ENCODE measurements around the gene ZMIZ1. TPM values are rescaled to one million over a fixed set of nuclear protein-coding genes. Genes with fewer than 3 reads are reported as not detected.

Gene ZMIZ1
- polyA plus RNA-seq, 2 of the 4 experiments (the other 2 are of a cell fraction), result 8.1 to 30.3 TPM

- DNase-seq (ENCODE audit: low read depth in 1 of 2, low spot score in 1 of 2), result no peak
- POLR2A ChIA-PET, result no interaction called here
- H3K4me3 ChIP-seq, result no peak overlapping the region
- H3K27ac ChIP-seq, result no peak overlapping the region
- WGBS (ENCODE audit: missing lambda C conversion rate), result 73% methylated on average over 12 of the region's 13 CpGs
- FAIRE-seq, result no peak
- TF ChIP-seq ATOH8 (CRISPR knock-in tag; IDR thresholded peaks at IDR 0.05; ENCODE audit: low read depth) (no peak), CEBPB (IDR thresholded peaks at IDR 0.05) (no peak), NFE2L2 (conservative IDR thresholded peaks at IDR 0.05; ENCODE audit: low read length) (no peak), NPAS2 (CRISPR knock-in tag; IDR thresholded peaks at IDR 0.05; ENCODE audit: borderline replicate concordance) (no peak)
- no peak overlapping the region for H3K4me2 ChIP-seq
- CTCF ChIA-PET, result interaction anchor here (1.0 to 1.1 kb wide), 2 partner anchors 131 to 142 kb away, joined by 3 to 4 read pairs; no protein-coding TSS in a partner anchor
- no peaks in the 10 kb centered on the region for H3K9me3 ChIP-seq
- no peak for ATAC-seq
- H3K4me1 ChIP-seq, result peaks cover 15% of the 10 kb centered on the region
These were observed 14.3 kb upstream of the ZMIZ1 start for GRCh38 chr10:79054203-79055099.

- 85% methylated on average over 10 of the region's 10 CpGs for WGBS (ENCODE audit: missing lambda C conversion rate)
- Histone ChIP-seq H3K9me3 (no peaks in the 10 kb centered on the region), H3K4me2 (no peak overlapping the region), H3K27ac (no peak overlapping the region), H3K4me1 (peaks cover 23% of the 10 kb centered on the region), H3K4me3 (no peak overlapping the region)
- ATAC-seq (no peak), FAIRE-seq (no peak), DNase-seq (ENCODE audit: low read depth in 1 of 2, low spot score in 1 of 2) (no peak)
- ChIA-PET POLR2A (no interaction called here), CTCF (interaction anchor here (0.7 to 1.5 kb wide), 4 partner anchors 20 to 141 kb away, joined by 3 to 4 read pairs (median 4); no protein-coding TSS in a partner anchor)
- TF ChIP-seq PHF8 (IDR thresholded peaks at IDR 0.05; ENCODE audit: borderline replicate concordance, low read depth) (no peak), MAX (IDR thresholded peaks at IDR 0.05) (no peak), RARB (CRISPR knock-in tag; IDR thresholded peaks at IDR 0.05) (no peak), POLR2AphosphoS2 (conservative IDR thresholded peaks at IDR 0.05; ENCODE audit: low read length) (no peak), ZC3H11A (IDR thresholded peaks at IDR 0.05) (no peak), KDM5A (IDR thresholded peaks at IDR 0.05) (no peak), CHD2 (IDR thresholded peaks at IDR 0.05; ENCODE audit: low read length, partially characterized antibody) (no peak), TFCP2L1 (CRISPR knock-in tag; IDR thresholded peaks at IDR 0.05) (no peak)
These were observed 13.5 kb upstream of the ZMIZ1 start for GRCh38 chr10:79055100-79055782.

- Histone ChIP-seq H3K27ac (no peak overlapping the region), H3K4me2 (no peak overlapping the region), H3K4me1 (peaks cover 19% of the 10 kb centered on the region), H3K4me3 (no peak overlapping the region), H3K9me3 (no peaks in the 10 kb centered on the region)
- FAIRE-seq (no peak), ATAC-seq (no peak), DNase-seq (ENCODE audit: low read depth in 1 of 2, low spot score in 1 of 2) (no peak)
- TF ChIP-seq ZNF302 (CRISPR knock-in tag; IDR thresholded peaks at IDR 0.05), result no peak
- TF ChIP-seq SMC3 (IDR thresholded peaks at IDR 0.05), result no peak
- ChIA-PET CTCF (interaction anchor here (0.7 to 1.5 kb wide), 2 partner anchors 19 to 139 kb away, joined by 3 to 4 read pairs; no protein-coding TSS in a partner anchor), POLR2A (no interaction called here)
- WGBS (ENCODE audit: missing lambda C conversion rate), result 67% methylated on average over 4 of the region's 4 CpGs
These were observed 12.9 kb upstream of the ZMIZ1 start for GRCh38 chr10:79055892-79056291.

GRCh38 chr10:79056361-79056735 lies 12.4 kb upstream of the ZMIZ1 start:
- ChIA-PET POLR2A (no interaction called here), CTCF (interaction anchor here (1.5 kb wide), 1 partner anchor 139 kb away, joined by 3 read pairs; no protein-coding TSS in a partner anchor)
- H3K27ac ChIP-seq, result no peak overlapping the region
- H3K9me3 ChIP-seq, result no peaks in the 10 kb centered on the region
- 83% methylated on average over 8 of the region's 8 CpGs for WGBS (ENCODE audit: missing lambda C conversion rate)
- H3K4me3 ChIP-seq, result no peak overlapping the region
- H3K4me1 ChIP-seq, result peaks cover 15% of the 10 kb centered on the region
- H3K4me2 ChIP-seq, result no peak overlapping the region
- FAIRE-seq (no peak), ATAC-seq (no peak), DNase-seq (ENCODE audit: low read depth in 1 of 2, low spot score in 1 of 2) (no peak)
- TF ChIP-seq HOXB13 (CRISPR knock-in tag; IDR thresholded peaks at IDR 0.05; ENCODE audit: low read depth) (no peak), MAFK (IDR thresholded peaks at IDR 0.05; ENCODE audit: partially characterized antibody) (no peak), HDAC2 (IDR thresholded peaks at IDR 0.05) (no peak), NFE2L2 (conservative IDR thresholded peaks at IDR 0.05; ENCODE audit: low read length) (no peak), HES2 (IDR thresholded peaks at IDR 0.05) (no peak), POLR2AphosphoS2 (conservative IDR thresholded peaks at IDR 0.05; ENCODE audit: low read length) (no peak), REST (IDR thresholded peaks at IDR 0.05) (no peak), RFX5 (IDR thresholded peaks at IDR 0.05) (no peak), BCL3 (IDR thresholded peaks at IDR 0.05) (no peak), TP53 (CRISPR knock-in tag; IDR thresholded peaks at IDR 0.05) (no peak), EP300 (IDR thresholded peaks at IDR 0.05) (no peak), TFCP2L1 (CRISPR knock-in tag; IDR thresholded peaks at IDR 0.05) (no peak), KDM5A (IDR thresholded peaks at IDR 0.05) (no peak)
